Midbrain (tissue), 1 donor: Measurements from ENCODE around the gene SSU72.

Experiments used
- DNase-seq: peaks from one replicate; lab custom pipeline; 2025; lab: John Stamatoyannopoulos, UW

Gene SSU72

DNA sequence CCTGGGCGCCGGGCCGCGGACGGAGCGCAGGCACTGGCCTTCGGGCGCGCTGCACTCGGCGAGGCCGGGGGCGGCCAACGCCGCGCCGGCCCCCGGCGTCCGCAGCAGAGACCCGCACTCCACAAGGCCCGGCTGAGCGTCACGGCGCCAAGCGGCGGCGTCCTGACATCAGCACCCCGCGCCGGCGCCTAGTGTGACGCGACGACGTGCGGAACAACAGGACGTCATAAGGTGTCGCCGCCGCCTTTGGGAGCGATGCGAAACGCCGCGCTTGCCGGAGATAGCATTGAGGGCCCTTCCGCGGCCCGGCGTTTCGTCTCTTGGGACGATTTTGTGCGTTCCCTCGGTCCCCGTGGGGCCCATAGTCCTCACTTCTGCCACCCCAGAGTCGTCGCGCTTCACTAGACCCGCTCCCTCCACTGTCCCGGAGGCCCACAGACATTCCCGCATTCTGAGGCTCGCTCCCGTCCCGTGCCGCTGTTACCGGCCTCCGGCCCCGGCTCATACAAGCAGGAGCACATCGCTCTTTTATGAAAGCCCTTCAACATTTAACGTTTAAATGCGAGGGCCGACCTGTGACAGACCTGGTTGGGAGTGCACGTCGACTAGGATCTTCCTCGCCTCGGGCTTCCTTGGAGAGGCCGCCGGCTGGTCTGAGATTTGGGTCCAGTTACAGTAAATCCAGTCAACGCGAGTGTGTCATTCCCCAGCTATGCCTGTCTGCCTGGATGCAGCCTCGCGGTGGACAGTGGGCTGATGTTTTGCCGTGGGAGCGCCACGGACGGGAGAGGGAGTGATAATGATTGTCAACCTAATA is at the start of gene SSU72:
TSS of gene SSU72 (minus strand) at position 143 of the 817 bp plus-strand sequence. CDS start 306 bp downstream, outside the sequence.
- peak; percentile 88 for DNase-seq

DNA sequence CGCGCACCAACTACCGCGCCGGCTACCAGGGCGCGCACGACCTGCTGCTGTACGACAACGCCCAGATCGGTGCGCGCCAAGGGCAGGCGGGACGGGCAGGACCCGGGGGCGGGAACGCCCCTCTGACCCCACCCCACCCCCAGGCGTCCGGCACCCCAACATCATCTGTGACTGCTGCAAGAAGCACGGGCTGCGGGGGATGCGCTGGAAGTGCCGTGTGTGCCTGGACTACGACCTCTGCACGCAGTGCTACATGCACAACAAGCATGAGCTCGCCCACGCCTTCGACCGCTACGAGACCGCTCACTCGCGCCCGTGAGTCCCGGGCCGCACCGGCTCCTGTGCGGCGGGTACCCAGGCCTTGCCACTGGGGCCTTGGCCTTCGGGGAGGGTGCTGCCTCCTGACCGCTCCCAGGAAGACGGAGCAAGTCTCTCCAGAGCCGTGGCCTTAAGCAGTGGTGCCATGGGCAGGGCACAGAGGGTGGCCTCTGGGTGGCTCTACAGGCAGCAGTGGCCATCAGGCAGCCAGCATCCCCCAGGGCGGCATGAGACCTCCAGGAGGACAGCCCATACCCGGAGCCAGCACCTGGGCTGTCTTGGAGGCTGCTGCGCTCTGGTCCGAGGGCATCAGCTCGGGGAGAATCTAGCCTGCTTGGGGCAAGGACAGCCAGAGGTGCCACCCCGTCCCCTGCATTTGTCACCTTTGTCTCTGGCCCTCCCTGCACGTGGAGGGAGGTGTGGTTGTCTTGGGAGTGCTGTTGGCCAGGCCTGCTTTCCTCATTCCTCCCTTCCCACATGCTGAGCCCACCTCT is 49.2 kb upstream of the SSU72 start:
- DNase-seq: no peak

DNA sequence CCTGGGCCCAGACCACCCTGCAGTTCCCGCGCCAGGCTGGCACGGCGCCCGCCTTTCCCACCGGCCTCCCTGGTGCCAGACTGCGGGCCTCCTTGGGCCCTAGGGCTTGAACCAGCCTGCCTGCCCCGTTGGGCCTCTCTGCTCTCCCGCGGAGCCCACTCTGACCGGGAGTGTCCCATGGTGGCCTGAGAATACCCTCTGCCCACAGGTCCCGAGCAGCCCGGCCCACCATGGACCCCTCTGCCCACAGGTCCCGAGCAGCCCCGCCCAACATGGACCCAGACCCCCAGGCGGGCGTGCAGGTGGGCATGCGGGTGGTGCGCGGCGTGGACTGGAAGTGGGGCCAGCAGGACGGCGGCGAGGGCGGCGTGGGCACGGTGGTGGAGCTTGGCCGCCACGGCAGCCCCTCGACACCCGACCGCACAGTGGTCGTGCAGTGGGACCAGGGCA is 48.5 kb upstream of the SSU72 start:
- DNase-seq: no peak

DNA sequence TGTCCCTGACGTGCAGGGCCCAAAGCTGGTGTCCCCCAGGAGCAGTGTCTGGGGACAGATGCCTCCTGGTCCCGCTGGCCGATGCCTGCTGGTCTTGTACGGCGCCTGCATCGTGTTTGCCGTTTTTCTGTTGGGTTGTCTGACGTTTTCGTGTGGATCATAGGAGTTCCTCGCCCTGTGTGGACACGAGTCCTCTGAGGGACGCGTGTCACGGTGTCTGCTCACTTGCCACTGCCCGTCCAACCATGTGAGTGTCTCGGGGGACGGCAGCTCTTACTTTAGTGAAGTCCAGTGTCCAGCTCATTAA is 48.1 kb upstream of the SSU72 start:
- DNase-seq: no peak

DNA sequence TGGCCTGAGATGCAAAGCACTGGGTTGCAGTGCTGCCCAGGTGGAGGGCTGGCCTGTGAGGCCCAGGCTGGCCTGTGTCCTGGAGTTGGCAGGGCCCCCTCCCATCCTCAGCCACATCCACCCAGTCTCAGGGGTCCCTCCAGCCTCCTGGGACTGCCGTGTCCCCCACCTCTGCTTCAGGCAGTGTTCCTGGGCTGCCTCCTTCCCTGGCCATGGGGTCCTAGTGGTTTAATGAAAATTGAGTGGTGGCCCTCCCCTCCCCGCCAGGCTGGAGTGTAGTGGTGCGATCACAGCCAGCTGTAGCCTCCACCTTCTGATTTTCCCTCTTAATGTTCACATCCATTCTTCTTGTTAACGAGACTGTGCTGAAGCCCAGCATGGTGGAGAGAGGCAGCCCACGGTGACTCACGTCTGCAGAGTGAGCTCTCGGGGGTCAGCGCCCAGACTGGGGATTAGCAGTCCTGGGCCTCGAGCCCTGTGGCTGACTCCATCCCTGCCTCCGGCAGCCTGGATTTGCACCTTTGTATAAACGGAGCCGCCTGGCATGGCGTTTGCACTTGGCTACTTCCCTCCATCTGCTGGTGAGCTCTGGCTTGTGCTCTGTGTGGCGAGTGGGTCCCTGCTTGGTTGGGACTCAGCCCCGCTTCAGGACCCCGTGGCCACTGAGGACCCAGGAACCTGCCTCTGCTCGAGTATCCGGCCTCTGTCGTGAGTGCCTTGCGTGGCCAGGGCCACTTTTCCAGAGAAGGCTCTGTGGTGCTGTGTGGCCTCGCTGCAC is 47.5 kb upstream of the SSU72 start:
- DNase-seq: no peak

DNA sequence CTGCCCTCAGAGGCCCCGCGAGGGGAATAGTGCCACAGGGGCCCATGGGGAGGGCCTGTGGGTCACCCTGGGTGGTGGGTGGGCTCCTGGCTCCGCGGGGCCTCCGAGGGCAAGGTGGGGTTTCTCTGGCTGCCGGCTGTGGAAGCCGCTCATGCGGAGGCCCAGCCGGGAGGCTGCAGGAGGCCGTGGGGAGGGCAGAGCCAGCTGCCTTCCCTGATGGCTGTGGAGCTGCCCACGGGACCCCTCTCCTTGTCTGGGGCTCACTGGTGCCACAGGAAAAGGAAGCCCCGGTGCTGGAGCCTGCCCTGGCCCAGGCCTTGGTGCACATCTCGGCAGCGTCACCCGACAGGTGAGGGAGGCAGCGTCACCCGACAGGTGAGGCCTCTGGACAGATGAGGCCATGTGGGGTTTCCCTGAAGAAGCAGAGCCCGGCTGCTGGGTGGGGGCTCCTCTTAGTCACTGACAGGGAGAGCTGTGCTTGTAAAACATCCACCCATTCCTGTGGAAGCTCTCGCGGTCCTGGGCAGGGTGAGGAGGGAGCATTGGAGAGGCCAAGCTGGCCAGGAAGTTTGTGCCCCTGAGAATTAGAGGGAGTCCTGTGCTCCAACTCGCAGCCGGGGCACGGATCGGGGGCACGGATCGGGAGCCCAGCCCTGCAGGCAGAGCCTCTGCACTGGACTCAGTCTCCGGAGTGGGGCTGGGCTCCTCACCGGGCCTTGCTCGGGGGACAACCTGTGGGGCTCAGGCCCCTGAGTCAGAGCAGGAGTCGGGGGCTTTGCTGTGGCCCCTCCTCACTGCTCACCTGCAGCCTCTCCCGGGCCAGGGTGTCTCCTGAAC is 46.7 kb upstream of the SSU72 start:
- DNase-seq: no peak

DNA sequence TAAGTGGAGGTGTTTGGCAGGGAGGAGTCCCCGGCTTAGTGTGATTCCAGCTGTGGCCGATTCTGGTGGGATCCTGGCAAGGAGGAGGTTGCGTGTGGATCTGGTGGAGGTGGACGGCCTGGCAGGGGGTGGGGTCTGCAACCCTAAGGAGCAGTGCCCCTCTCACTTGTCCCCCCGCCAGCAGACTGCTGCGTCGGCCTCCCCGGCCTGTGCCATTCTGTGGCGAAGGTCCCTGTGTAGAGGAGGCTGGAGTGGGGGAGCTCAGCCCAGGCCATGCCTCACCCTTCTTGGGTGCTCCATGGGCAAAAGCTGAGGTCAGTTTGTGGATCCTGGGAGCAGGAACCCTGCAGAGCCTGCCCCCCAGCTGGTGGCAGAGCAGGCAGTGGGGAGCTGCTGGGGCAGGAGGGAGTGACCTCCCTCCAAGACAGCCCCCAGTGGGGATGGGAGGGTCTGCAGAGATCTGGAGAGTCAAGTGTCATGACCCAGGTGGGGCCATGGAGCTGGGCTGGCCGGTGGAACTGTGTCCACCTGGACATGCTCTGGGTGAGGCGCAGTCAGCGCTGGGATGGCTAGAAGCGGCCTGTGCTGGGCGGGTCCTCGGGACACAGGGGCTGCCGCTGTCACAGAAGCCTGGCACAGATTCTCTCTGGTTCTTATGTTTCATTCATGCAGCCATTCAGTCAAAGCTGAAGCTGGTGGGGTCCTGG is 45.9 kb upstream of the SSU72 start:
- DNase-seq: no peak

DNA sequence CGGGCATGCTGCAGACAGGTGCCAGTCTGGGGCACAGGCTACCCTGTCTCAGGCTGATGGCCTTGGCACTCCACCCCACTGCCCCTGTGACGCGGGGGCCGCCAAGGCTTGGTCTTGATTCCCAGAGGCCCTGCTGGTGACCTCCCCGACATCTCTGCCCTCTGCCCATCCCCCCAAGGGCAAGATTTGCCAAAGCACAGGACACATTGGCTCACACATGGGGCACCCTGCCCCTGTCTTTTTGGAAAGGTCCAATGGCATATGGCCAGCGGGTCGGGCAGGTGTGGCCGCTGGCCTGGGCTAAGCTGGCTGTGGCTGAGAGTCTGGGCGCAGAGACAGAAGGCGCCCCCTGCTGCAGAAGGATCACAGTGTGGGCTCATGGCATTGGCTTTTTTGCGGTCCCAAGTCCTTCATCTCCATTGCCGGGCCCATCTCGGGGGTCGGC is 45.3 kb upstream of the SSU72 start:
- no peak for DNase-seq

DNA sequence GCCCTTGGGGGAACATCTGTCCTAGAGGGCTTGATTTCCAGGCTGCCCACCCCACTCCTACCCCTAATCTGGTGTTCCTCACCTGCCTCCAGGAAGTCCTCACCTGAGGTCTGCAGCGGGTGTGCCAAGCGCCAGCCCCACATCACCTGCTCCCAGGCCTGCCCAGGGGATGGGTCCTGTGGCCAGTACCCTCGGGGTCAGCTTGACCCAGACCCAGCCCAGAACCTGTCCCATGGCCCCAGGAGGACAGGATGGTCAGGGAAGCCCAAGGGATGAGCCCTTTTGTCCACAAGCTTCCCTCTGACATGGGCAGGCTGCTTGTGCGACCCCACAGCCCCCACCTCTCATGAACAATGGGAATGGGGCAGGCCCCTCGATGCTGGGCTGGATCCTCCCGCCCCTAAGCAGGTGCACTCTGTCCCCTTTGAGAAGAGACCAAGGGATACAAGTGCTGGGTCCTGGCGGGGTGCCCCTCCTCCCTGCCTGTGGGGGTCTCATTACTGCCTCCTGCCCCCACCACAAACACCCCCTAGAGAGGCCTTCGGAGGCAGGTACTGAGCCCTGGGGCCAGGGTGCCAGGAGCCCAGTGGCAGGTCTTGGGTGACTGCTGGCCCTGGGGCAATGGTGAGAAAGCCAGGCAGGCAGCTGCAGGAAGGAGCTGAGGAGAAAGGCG is 43.9 kb upstream of the SSU72 start:
- DNase-seq: no peak

DNA sequence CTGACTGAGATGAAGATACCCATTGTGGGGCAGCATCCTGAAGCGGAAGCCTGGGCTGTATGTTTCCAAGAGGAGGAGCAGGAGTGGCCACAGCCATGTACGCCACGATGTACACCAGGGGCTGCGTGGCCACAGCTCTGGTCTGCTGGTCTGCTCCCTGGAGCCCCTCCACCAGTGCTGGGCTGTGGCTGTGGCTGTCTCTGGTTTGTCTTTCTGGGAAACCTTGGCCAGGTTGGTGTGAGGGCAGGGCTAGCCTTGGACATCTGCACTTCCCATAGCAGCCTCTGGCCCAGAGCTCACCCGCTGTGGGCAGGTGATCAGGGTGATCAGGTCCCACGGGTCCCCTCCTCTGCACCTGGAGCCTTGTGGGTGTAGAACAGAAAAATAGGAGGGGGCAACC is 43.3 kb upstream of the SSU72 start:
- DNase-seq: no peak

DNA sequence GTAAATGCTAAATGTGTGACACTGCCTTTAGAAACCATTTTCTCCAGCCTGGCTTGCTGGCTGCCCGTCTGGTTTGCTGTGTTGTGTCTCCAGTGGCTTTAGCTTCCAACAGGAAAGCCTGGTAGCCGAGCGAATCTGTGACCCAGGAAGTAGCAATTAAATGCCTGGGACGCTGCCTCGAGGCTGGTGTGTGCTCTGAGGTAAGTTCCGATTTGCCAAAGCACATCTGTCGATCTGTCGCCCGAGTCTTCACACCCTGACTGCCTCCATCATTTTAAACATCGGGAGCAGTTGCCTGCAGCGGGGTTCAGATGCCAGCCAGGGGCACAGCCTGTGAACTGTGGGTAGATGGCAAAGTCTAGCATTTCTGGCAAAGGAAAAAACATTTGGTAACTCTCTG is 42.9 kb upstream of the SSU72 start:
- DNase-seq: no peak

DNA sequence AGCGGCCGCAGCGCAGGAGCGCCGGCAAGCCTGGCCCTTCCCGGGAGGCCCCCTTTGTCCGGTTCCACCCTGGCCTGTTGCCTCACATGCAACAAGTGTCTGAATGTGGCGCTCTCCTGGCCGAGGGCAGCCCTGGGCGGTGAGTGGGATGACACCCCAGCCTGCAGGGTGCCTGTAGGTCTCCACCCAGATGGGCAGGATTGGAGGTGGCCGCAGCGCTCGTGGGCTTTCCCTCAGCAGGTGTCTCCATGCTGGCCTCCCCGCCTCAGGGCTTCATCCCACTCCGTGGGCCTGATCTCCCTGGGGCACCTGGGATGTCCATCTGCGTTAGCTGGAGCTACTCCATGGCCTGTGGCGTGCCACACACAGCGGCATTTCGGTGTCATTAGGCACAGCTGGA is 42.2 kb upstream of the SSU72 start:
- no peak for DNase-seq

DNA sequence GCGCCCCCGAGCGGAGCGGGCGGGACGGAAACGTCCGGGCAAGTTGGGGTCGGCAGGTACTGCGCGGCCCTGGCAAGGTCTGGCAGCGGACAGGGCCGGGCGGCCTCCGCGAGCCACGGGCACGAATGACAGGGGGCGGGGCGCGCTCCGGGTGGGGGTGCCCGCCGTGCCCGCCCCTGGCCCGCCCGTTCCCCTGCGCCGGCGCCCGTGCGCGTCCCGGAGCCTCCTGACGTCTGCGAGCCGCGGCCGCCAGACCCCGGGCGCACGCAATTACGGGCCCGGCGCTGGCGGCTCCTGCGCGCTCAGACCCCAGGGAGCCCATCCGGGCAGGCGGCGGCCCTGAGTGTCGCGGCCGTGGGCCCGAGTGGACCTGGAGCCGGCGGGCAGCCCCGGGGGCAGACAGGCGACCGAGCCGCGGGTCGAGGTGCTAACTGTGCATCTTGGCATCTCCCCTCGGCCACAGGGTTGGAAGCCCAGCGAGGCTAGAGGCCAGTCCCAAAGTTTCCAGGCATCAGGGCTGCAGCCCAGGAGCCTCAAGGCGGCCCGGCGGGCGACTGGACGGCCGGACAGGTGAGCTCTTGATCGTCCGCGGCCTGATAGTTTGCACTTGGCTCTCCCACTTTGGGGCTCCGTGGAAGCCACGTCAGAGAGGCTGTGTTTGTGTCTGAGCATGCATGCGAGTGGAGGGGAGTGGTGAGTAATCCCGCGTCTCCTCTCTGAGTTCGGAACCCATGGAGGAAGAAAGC is 41.6 kb upstream of the SSU72 start:
- DNase-seq: peak; percentile 34

DNA sequence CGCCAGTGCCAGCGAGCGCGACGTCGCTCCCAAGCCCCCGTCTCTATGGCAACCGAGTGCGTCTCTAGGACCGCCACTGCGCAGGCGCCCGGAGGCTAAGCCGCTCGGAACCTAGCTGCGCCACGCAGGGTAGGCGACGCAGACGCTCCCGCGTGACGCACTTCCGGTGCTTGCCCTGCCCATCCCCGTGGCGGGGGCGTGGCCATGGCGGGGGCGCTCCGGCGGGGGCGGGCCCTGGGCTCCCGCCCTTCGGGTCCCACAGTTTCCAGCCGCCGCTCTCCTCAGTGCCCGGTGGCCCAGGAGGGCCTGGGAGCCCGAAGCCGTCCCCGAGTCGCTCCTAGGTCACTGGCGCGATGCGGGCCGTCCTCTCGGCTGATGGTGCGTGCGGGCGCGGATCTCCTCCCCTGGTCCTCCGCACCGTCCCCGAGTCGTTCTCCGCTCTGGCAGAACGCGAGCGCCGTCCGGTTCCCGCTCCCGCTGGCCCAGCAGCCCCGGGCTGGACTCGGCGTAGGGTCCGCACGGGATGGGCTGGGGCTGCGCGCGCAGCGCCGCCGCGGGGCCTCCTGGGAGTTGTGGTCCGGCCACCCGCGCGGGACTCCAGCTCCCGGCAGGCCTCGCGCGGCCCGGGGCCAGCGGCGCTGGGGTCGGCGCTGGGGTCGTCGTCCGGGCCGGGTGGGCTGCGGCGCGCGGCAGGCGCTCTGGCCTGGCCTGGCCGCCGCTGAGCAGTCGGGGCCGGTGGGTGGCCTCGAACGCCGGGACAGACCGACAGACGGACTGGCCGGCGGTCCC is 40.8 kb upstream of the SSU72 start, which contains the start of gene MIB2:
TSS of gene MIB2 (plus strand) at position 245 of the 789 bp plus-strand sequence. CDS start 7,953 bp downstream, outside the sequence.
- DNase-seq: peak; percentile 97

DNA sequence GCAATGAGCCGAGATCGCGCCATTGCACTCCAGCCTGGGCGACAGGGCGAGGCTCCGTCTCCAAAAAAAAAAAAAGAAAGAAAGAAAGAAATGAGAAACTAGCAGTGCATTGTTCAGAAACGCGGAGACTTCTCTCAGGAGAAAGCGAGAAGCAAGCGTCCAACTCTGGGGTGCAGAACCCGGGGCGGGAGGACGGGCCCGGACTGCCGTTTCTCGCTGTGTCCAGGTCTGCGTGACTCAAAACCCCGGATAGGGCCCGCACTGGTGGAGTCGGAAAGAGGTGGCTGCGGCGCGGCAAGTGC is 40.2 kb upstream of the SSU72 start:
- no peak for DNase-seq

DNA sequence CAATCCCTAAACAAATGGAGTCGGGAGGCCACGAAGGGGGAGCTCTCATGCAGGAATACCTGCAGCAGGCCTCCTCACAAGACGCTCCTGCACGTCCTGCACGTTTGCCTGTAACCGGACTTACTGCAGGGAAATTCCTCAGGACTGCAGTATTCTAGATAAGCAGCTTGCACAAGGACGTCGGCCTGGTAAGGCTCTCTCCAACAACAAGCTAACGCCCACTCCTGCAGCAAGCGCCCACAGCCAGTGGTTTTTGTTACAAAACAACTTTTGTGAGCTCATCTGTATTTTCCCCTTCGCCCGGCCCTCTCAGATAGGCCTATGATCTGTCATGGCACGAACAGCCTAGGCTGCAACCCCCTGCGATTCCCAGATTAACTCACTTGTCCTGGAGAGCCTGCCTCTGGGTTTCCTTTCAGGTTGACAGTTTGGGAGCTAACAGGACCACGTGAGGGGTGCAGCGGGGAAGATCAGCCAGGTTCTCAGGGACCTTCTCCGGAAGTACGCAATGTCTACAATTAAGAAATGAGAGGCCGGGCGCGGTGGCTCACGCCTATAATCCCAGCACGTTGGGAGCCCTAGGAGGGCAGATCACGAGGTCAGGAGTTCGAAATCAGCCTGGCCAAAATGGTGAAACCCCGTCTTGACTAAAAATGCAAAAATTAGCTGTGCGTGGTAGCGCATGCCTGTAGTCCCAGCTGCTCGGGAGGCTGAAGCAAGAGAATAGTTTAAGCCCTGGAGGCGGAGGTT is 39.7 kb upstream of the SSU72 start:
- no peak for DNase-seq

DNA sequence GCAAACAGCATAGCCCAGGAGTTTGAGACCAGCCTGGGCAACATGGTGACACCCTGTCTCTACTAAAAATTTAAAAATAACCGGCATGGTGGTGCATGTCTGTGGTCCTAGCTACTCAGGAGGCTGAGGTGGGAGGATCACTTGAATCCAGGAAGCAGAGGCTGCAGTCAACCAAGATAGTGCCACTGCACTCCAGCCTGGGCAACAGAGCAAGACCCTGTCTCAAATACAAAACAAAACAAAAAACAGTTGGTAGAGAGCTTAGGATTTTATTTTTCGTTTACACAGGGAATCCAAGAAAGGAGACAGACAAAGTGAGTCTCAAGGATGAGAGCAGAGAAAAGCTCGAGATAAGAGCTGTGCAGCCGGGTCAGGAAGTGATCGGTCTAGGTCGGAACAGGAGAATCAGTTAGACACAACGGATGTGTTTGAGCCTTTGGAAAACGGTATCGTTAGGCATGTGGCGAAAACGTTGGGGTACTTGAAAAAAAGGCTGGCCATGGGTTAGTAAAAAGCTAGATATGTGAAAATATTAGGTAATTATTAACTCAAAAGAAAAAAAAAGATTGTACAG is 38.9 kb upstream of the SSU72 start:
- no peak for DNase-seq

DNA sequence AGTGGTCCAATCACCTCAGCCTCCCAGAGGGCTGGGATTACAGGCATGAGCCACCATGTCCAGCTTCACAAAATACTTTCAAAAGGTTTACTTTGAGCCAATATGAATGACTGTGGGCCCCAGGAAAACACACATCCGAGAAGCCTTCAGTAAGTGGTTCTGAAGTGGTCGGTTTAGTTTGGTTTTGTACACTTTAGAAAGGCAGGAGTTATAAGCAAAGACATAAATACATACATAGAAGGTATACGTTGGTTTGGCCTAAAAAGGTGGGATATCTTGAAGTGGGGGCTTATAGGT is 37.4 kb upstream of the SSU72 start:
- DNase-seq: no peak
